ENCODE measurements around the gene NDUFV1. TPM values are rescaled to one million over a fixed set of nuclear protein-coding genes. Genes with fewer than 3 reads are reported as not detected.
"Not testable (repeated sequence)": the region's sequence is repeated elsewhere in the genome, so short reads cannot be mapped to it uniquely, and the experiment has no call there.

Gene NDUFV1
- polyA plus RNA-seq, 3 donors = 71.6 to 174 (median 72.1) TPM

- H3K27me3 ChIP-seq (ENCODE audit: control insufficient read depth in 2 of 2, insufficient read depth in 2 of 2, low read length in 2 of 2) = no peaks in the 10 kb centered on the region
- WGBS (ENCODE audit: insufficient coverage) = 83% methylated on average over 1 of the region's 3 CpGs
- peaks cover 16 to 18% of the 10 kb centered on the region in 2 donors for H3K9me3 ChIP-seq (replicated peaks in 1 of 2; ENCODE audit: control insufficient read depth in 1 of 2, insufficient read depth in 1 of 2, low read length in 2 of 2)
- peaks cover 6 to 38% (median 20%) of the 10 kb centered on the region in 7 donors for H3K9me3 Mint-ChIP-seq
- peaks cover 1 to 3% (median 2%) of the 10 kb centered on the region in 3 donors for H3K27me3 Mint-ChIP-seq (ENCODE audit: low read depth in 3 of 3)
- no peaks in the 10 kb centered on the region for H4K20me1 ChIP-seq (ENCODE audit: insufficient read depth, low read length)
- H3K79me2 ChIP-seq (ENCODE audit: insufficient read depth, low read length) = no peaks in the 10 kb centered on the region
- H3K4me1 ChIP-seq (ENCODE audit: control insufficient read depth in 1 of 2, insufficient read depth in 2 of 2, low read length in 2 of 2) = no peaks in the 10 kb centered on the region
- no peak overlapping the region for H3K4me3 ChIP-seq (replicated peaks in 1 of 3; ENCODE audit: low read depth in 2 of 3, low read length in 3 of 3)
- no peaks in the 10 kb centered on the region for H3K36me3 Mint-ChIP-seq
- TF ChIP-seq, protein P1, sequence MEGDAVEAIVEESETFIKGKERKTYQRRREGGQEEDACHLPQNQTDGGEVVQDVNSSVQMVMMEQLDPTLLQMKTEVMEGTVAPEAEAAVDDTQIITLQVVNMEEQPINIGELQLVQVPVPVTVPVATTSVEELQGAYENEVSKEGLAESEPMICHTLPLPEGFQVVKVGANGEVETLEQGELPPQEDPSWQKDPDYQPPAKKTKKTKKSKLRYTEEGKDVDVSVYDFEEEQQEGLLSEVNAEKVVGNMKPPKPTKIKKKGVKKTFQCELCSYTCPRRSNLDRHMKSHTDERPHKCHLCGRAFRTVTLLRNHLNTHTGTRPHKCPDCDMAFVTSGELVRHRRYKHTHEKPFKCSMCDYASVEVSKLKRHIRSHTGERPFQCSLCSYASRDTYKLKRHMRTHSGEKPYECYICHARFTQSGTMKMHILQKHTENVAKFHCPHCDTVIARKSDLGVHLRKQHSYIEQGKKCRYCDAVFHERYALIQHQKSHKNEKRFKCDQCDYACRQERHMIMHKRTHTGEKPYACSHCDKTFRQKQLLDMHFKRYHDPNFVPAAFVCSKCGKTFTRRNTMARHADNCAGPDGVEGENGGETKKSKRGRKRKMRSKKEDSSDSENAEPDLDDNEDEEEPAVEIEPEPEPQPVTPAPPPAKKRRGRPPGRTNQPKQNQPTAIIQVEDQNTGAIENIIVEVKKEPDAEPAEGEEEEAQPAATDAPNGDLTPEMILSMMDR (IDR thresholded peaks at IDR 0.05) = no peak
- no peak overlapping the region for H3K4me3 Mint-ChIP-seq
- no peaks in the 10 kb centered on the region for H3K36me3 ChIP-seq (replicated peaks in 1 of 2; ENCODE audit: control insufficient read depth in 1 of 2, insufficient read depth in 2 of 2, low read length in 2 of 2)
- no peak overlapping the region for H2AFZ ChIP-seq (ENCODE audit: insufficient read depth, low read depth, low read length, poor library complexity, severe bottlenecking)
- no peak overlapping the region for H3K27ac ChIP-seq (ENCODE audit: low read depth in 1 of 2, low read length in 2 of 2)
- intact Hi-C loops (cut with micrococcal nuclease) = loop anchor here in 1 of 2 donors (5.0 kb wide), 1 partner anchor 85 kb away; no protein-coding TSS in a partner anchor
- no peak overlapping the region for H3K27ac Mint-ChIP-seq
- no peak for DNase-seq
- H3K4me1 Mint-ChIP-seq = no peaks in the 10 kb centered on the region
- H3K9ac ChIP-seq (ENCODE audit: insufficient read depth, low read length, poor library complexity, severe bottlenecking) = no peak overlapping the region
- no peak overlapping the region for H3K4me2 ChIP-seq (replicated peaks; ENCODE audit: extremely low read depth, low read length, poor library complexity, severe bottlenecking)
Observed at GRCh38 chr11:67657300-67657699, 50.6 kb downstream of the NDUFV1 start.

- not testable (repeated sequence) for H3K9ac ChIP-seq (ENCODE audit: insufficient read depth, low read length, poor library complexity, severe bottlenecking); H2AFZ ChIP-seq (ENCODE audit: insufficient read depth, low read depth, low read length, poor library complexity, severe bottlenecking); H3K4me3 Mint-ChIP-seq; DNase-seq; H3K27ac ChIP-seq (ENCODE audit: low read depth in 1 of 2, low read length in 2 of 2); H3K36me3 ChIP-seq (replicated peaks in 1 of 2; ENCODE audit: control insufficient read depth in 1 of 2, insufficient read depth in 2 of 2, low read length in 2 of 2); H3K4me1 ChIP-seq (ENCODE audit: control insufficient read depth in 1 of 2, insufficient read depth in 2 of 2, low read length in 2 of 2); H3K4me2 ChIP-seq (replicated peaks; ENCODE audit: extremely low read depth, low read length, poor library complexity, severe bottlenecking); H3K27me3 ChIP-seq (ENCODE audit: control insufficient read depth in 2 of 2, insufficient read depth in 2 of 2, low read length in 2 of 2); H3K27me3 Mint-ChIP-seq (ENCODE audit: low read depth in 3 of 3); H3K4me3 ChIP-seq (replicated peaks in 1 of 3; ENCODE audit: low read depth in 2 of 3, low read length in 3 of 3); H4K20me1 ChIP-seq (ENCODE audit: insufficient read depth, low read length); H3K79me2 ChIP-seq (ENCODE audit: insufficient read depth, low read length); H3K27ac Mint-ChIP-seq; H3K4me1 Mint-ChIP-seq; H3K36me3 Mint-ChIP-seq
- H3K9me3 Mint-ChIP-seq = peaks cover 6 to 29% (median 18%) of the 10 kb centered on the region in 7 donors
- WGBS (ENCODE audit: insufficient coverage) = no CpG with 5 or more reads among the region's 5 CpGs
- H3K9me3 ChIP-seq (replicated peaks in 1 of 2; ENCODE audit: control insufficient read depth in 1 of 2, insufficient read depth in 1 of 2, low read length in 2 of 2) = peaks cover 14 to 16% of the 10 kb centered on the region in 2 donors
- intact Hi-C loops (cut with micrococcal nuclease) = loop anchor here (2.0 to 5.0 kb wide), 2 partner anchors 29 to 87 kb away; no protein-coding TSS in a partner anchor
- TF ChIP-seq, protein P1 (IDR thresholded peaks at IDR 0.05) = peak; percentile 47
Observed at GRCh38 chr11:67659651-67660165, 53.0 kb downstream of the NDUFV1 start.

GRCh38 chr11:67660752-67661151 lies 54.0 kb downstream of the NDUFV1 start:
- H3K4me3 Mint-ChIP-seq; H4K20me1 ChIP-seq (ENCODE audit: insufficient read depth, low read length); H3K27ac Mint-ChIP-seq; H3K27me3 ChIP-seq (ENCODE audit: control insufficient read depth in 2 of 2, insufficient read depth in 2 of 2, low read length in 2 of 2); H3K27me3 Mint-ChIP-seq (ENCODE audit: low read depth in 3 of 3); DNase-seq; H3K36me3 Mint-ChIP-seq; H3K4me1 ChIP-seq (ENCODE audit: control insufficient read depth in 1 of 2, insufficient read depth in 2 of 2, low read length in 2 of 2); H3K36me3 ChIP-seq (replicated peaks in 1 of 2; ENCODE audit: control insufficient read depth in 1 of 2, insufficient read depth in 2 of 2, low read length in 2 of 2); H2AFZ ChIP-seq (ENCODE audit: insufficient read depth, low read depth, low read length, poor library complexity, severe bottlenecking); H3K79me2 ChIP-seq (ENCODE audit: insufficient read depth, low read length); intact Hi-C loops (cut with micrococcal nuclease); H3K9ac ChIP-seq (ENCODE audit: insufficient read depth, low read length, poor library complexity, severe bottlenecking); H3K27ac ChIP-seq (ENCODE audit: low read depth in 1 of 2, low read length in 2 of 2); H3K4me1 Mint-ChIP-seq; H3K4me3 ChIP-seq (replicated peaks in 1 of 3; ENCODE audit: low read depth in 2 of 3, low read length in 3 of 3); H3K4me2 ChIP-seq (replicated peaks; ENCODE audit: extremely low read depth, low read length, poor library complexity, severe bottlenecking): not testable (repeated sequence)
- H3K9me3 ChIP-seq (replicated peaks in 1 of 2; ENCODE audit: control insufficient read depth in 1 of 2, insufficient read depth in 1 of 2, low read length in 2 of 2) = peaks cover 11% of the 10 kb centered on the region in 2 donors
- WGBS (ENCODE audit: insufficient coverage) = 93% methylated on average over 2 of the region's 5 CpGs
- peaks cover 4 to 22% (median 16%) of the 10 kb centered on the region in 7 donors for H3K9me3 Mint-ChIP-seq
